ENCODE data around the gene ZSCAN5A. TPM values are rescaled to one million over a fixed set of nuclear protein-coding genes. Genes with fewer than 3 reads are reported as not detected.
"Not testable (repeated sequence)": the region's sequence is repeated elsewhere in the genome, so short reads cannot be mapped to it uniquely, and the experiment has no call there.

ZSCAN5A gene
- total and polyA plus RNA-seq, 4 donors = 5.5 to 17.4 (median 10.1) TPM

DNA sequence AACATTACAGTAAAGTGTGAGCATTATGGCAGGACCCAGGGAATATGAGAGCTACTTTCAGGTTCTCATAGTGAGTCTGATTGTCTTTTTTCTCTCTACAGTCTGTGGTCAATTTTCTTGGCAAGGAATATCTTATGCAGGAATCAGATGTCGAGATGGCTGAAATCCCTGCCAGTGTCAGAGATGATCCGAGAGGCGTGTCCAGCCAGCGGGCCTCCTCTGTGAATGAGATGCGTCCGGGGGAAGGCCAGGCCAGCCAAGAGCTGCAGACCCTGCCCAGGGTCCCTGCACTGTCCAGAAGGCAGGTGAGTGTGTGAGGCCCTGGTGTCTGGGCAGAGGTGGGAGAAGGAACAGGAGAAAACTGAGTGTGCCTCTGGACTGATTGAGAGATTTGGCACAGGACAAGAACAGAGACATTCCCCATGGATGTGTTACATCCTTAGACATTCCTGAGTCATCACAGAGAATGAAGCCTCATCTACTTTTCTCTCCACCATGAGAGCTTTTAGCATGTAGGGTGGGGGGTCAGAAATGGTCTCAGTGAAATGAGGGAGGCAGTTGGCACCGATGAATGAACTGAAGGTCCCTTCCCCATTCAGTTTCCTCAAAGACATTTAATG is 69.4 kb downstream of the ZSCAN5A start:
- no peak for DNase-seq
- Histone ChIP-seq H3K4me1 (ENCODE audit: control insufficient read depth in 5 of 5, insufficient read depth in 5 of 5, low read length in 5 of 5) (no peaks in the 10 kb centered on the region), H3K9ac (ENCODE audit: insufficient read depth in 1 of 2, low read length in 2 of 2) (no peak overlapping the region), H3K9me3 (ENCODE audit: control insufficient read depth in 4 of 4, insufficient read depth in 3 of 4, low read length in 3 of 4) (no peaks in the 10 kb centered on the region), H3K27ac (ENCODE audit: low read depth in 1 of 2, low read length in 1 of 2) (no peak overlapping the region), H3K36me3 (ENCODE audit: control insufficient read depth in 4 of 4, insufficient read depth in 4 of 4, low read length in 4 of 4) (no peaks in the 10 kb centered on the region), H3K27me3 (ENCODE audit: control insufficient read depth in 3 of 3, insufficient read depth in 3 of 3, low read length in 2 of 3) (no peaks in the 10 kb centered on the region), H3K4me3 (no peak overlapping the region)
- no peak for TF ChIP-seq CTCF (IDR thresholded peaks at IDR 0.05; ENCODE audit: control extremely low read depth, extremely low read depth)
- no peak for ATAC-seq (ENCODE audit: insufficient read depth, low FRiP score)
- WGBS, 2 donors = 88 to 90% methylated on average over 7 of the region's 7 CpGs

DNA sequence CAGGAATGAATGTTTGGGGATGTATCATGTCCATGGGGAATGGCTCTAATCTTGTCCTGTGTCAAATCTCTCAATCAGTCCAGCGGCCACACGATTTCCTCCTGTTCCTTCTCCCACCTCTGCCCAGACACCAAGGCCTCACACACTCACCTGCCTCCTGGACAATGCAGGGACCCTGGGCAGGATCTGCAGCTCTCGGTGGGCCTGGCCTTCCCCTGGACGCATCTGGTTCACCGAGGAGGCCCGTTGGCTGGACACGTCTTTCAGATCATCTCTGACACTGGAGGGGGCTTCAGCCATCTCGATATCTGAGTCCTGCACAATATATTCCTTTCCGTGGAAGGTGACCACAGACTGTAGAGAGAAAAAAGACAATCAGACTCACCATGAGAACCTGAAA is 91.2 kb downstream of the ZSCAN5A start:
- Histone ChIP-seq H3K9ac (ENCODE audit: insufficient read depth in 1 of 2, low read length in 2 of 2) (no peak overlapping the region), H3K9me3 (ENCODE audit: control insufficient read depth in 4 of 4, insufficient read depth in 3 of 4, low read length in 3 of 4) (no peaks in the 10 kb centered on the region), H3K27ac (ENCODE audit: low read depth in 1 of 2, low read length in 1 of 2) (no peak overlapping the region), H3K4me1 (ENCODE audit: control insufficient read depth in 5 of 5, insufficient read depth in 5 of 5, low read length in 5 of 5) (no peaks in the 10 kb centered on the region), H3K4me3 (no peak overlapping the region), H3K27me3 (ENCODE audit: control insufficient read depth in 3 of 3, insufficient read depth in 3 of 3, low read length in 2 of 3) (no peaks in the 10 kb centered on the region), H3K36me3 (ENCODE audit: control insufficient read depth in 4 of 4, insufficient read depth in 4 of 4, low read length in 4 of 4) (peaks cover 0 to 8% (median 2%) of the 10 kb centered on the region in 4 donors)
- no peak for ATAC-seq (ENCODE audit: insufficient read depth, low FRiP score)
- DNase-seq = no peak
- 88 to 96% methylated on average over 9 of the region's 9 CpGs for WGBS, 2 donors
- no peak for TF ChIP-seq CTCF (IDR thresholded peaks at IDR 0.05; ENCODE audit: control extremely low read depth, extremely low read depth)

- Histone ChIP-seq H3K9me3 (ENCODE audit: control insufficient read depth in 4 of 4, insufficient read depth in 3 of 4, low read length in 3 of 4) (no peaks in the 10 kb centered on the region), H3K27ac (ENCODE audit: low read depth in 1 of 2, low read length in 1 of 2) (no peak overlapping the region), H3K27me3 (ENCODE audit: control insufficient read depth in 3 of 3, insufficient read depth in 3 of 3, low read length in 2 of 3) (no peaks in the 10 kb centered on the region), H3K9ac (ENCODE audit: insufficient read depth in 1 of 2, low read length in 2 of 2) (no peak overlapping the region), H3K4me3 (no peak overlapping the region), H3K4me1 (ENCODE audit: control insufficient read depth in 5 of 5, insufficient read depth in 5 of 5, low read length in 5 of 5) (no peaks in the 10 kb centered on the region), H3K36me3 (ENCODE audit: control insufficient read depth in 4 of 4, insufficient read depth in 4 of 4, low read length in 4 of 4) (peaks cover 0 to 8% (median 2%) of the 10 kb centered on the region in 4 donors)
- no peak for ATAC-seq (ENCODE audit: insufficient read depth, low FRiP score)
- TF ChIP-seq CTCF (IDR thresholded peaks at IDR 0.05; ENCODE audit: control extremely low read depth, extremely low read depth) = no peak
- DNase-seq = no peak
- WGBS, 2 donors = 82 to 87% methylated on average over 6 of the region's 6 CpGs
These were observed 91.7 kb downstream of the ZSCAN5A start for GRCh38 chr19:56222901-56223300.

GRCh38 chr19:56221851-56222250 is 92.8 kb downstream of the ZSCAN5A start:
- H3K9me3 ChIP-seq (ENCODE audit: control insufficient read depth in 4 of 4, insufficient read depth in 3 of 4, low read length in 3 of 4) = no peaks in the 10 kb centered on the region
- H3K4me1 ChIP-seq (ENCODE audit: control insufficient read depth in 5 of 5, insufficient read depth in 5 of 5, low read length in 5 of 5) = peaks cover 0 to 4% (median 0%) of the 10 kb centered on the region in 5 donors
- no peak for DNase-seq
- 93 to 96% methylated on average over 14 of the region's 14 CpGs for WGBS, 2 donors
- peaks cover 0 to 8% (median 2%) of the 10 kb centered on the region in 4 donors for H3K36me3 ChIP-seq (ENCODE audit: control insufficient read depth in 4 of 4, insufficient read depth in 4 of 4, low read length in 4 of 4)
- no peak overlapping the region for H3K4me3 ChIP-seq
- no peaks in the 10 kb centered on the region for H3K27me3 ChIP-seq (ENCODE audit: control insufficient read depth in 3 of 3, insufficient read depth in 3 of 3, low read length in 2 of 3)
- H3K27ac ChIP-seq (ENCODE audit: low read depth in 1 of 2, low read length in 1 of 2) = no peak overlapping the region
- no peak for ATAC-seq (ENCODE audit: insufficient read depth, low FRiP score)
- H3K9ac ChIP-seq (ENCODE audit: insufficient read depth in 1 of 2, low read length in 2 of 2) = no peak overlapping the region
- TF ChIP-seq CTCF (IDR thresholded peaks at IDR 0.05; ENCODE audit: control extremely low read depth, extremely low read depth) = no peak

- not testable (repeated sequence) for H3K4me3 ChIP-seq; H3K9me3 ChIP-seq (ENCODE audit: control insufficient read depth in 4 of 4, insufficient read depth in 3 of 4, low read length in 3 of 4); H3K27me3 ChIP-seq (ENCODE audit: control insufficient read depth in 3 of 3, insufficient read depth in 3 of 3, low read length in 2 of 3); H3K27ac ChIP-seq (ENCODE audit: low read depth in 1 of 2, low read length in 1 of 2); H3K36me3 ChIP-seq (ENCODE audit: control insufficient read depth in 4 of 4, insufficient read depth in 4 of 4, low read length in 4 of 4); ATAC-seq (ENCODE audit: insufficient read depth, low FRiP score); H3K4me1 ChIP-seq (ENCODE audit: control insufficient read depth in 5 of 5, insufficient read depth in 5 of 5, low read length in 5 of 5); H3K9ac ChIP-seq (ENCODE audit: insufficient read depth in 1 of 2, low read length in 2 of 2)
- WGBS, 2 donors = 56 to 64% methylated on average over 9 of the region's 9 CpGs
- DNase-seq = peak in 2 of 3 donors; percentile 18 to 36
These were observed 93.2 kb downstream of the ZSCAN5A start for GRCh38 chr19:56221442-56221841.
